Fibroblast of villous mesenchyme (primary cell): Measurements from ENCODE around the gene C22orf15. TPM values are rescaled to one million over a fixed set of nuclear protein-coding genes. Genes with fewer than 3 reads are reported as not detected.

Source experiments
- DNase-seq: peaks from one replicate; pipeline ENCODE4 v3.0.0-alpha.2; 2010; ENCODE audit warnings: low read depth
- H3K4me3 ChIP-seq: 2 replicates; pipeline ENCODE4 v1.5.1; 2011; ENCODE audit warnings: low read depth, mild to moderate bottlenecking, low read length
- CTCF ChIP-seq: IDR thresholded peaks from 2 replicates; pipeline ENCODE4 v1.5.1; 2012; ENCODE audit warnings: low read depth, mild to moderate bottlenecking, low read length; ENCODE audit not compliant: insufficient read depth
- total RNA-seq: library from RNA; depleted of rRNA; stranded (reverse); fragments of >200 nt; gene quantifications from 2 replicates; pipeline ENCODE4 v1.2.3, GENCODE V29; 2012

C22orf15 gene
- total RNA-seq, 1 donor = 0.43 TPM

DNA sequence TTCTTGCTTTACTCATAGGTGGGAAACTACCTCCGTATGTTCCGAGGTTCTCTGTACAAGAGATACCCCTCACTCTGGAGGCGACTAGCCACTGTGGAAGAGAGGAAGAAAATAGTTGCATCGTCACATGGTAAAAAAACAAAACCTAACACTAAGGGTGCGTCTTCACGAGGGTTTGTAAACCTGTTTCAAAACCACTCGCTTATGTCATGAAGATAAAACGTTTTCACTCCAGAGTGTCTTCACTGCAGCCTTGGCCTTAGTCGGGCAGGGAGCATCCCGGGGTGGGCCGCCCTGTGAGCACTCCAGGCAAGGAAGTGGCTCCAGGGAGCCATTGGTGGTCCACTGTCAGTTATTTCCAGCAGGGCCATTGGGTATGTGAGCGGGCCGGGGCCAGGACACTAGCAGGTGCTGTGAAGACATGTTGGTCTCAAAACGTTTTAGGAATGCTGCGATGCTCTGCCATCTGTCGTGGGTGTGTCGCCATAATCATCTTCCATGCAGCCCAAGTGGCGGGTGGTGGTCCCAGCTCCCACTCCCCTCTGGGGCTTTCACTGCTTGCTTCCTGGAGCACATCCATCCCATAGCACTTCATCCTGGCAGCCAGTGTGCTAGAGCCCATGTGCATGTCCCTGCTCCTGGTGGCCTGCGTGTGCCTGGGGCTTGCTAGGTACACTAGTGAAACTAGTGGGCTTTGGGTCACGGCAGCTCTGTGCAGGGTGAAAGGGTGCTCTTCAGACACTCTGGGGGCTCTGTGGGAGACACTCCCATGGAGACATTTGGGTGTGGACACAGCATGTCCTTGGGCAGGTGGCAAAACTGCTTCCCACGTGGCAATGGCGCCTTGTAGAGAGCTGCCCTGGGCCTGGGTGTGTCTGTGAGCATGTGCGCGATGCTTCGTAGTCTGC, 29.2 kb downstream of the C22orf15 start:
- no peak for TF ChIP-seq CTCF
- peak; percentile 83 for DNase-seq
- no peak overlapping the region for H3K4me3 ChIP-seq

- no peak for TF ChIP-seq CTCF
These were observed 30.5 kb downstream of the C22orf15 start for GRCh38 chr22:23793326-23793725.

DNA sequence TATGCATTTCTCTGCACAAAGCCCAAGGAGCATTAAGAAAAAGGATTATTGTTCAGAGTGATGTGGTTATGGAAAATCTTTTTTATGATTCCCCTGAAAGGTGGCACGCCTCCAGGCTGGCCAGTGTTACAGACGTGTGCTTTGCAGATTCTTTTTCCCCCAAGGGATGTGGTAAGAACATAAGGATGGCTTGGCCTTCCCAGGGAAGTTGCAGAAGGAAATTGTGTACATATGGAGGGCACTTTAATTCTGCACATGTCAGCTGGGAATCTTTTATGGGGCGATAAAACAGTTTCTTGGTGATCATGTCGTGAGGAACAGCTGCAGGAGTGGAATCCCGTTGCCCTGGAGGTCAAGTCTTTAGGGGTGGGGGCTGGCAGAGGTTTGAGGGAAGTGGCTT, 33.7 kb downstream of the C22orf15 start:
- no peak overlapping the region for H3K4me3 ChIP-seq
- peak; percentile 96 for DNase-seq
- no peak for TF ChIP-seq CTCF

More at GRCh38 chr22:23793326-23793725, 30.5 kb downstream of the C22orf15 start:
- H3K4me3 ChIP-seq = no peak overlapping the region
- DNase-seq = no peak

GRCh38 chr22:23800297-23801237, 37.8 kb downstream of the C22orf15 start:
- H3K4me3 ChIP-seq = no peak overlapping the region
- no peak for TF ChIP-seq CTCF
- no peak for DNase-seq

DNA sequence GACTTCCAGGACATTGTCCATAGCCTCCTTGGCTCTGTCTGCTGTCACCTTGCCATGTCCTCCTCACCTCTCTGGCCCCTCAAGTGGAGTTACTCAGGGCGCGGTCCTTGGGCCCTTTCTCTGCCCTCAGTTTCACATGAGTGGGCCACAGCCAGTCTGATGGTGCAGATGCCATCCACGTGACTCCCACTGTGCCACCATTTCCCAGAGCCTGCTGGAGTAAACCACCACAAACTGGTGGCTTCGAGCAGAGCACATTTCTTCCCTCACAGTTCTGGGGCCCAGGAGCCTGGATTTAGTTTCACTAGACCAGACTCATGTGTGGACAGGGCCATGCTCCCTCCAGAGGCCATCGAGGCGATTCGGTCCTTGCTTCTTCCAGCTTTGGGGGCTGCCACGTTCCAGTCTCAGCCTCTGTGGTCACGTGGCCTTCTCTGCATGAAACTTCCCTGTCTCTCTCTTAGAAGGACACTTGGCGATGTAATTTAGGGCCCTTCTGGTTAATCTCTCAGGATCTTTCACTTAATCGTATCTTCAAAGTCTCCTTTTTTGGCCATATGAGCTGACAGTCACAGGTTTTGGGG, 38.5 kb downstream of the C22orf15 start:
- TF ChIP-seq CTCF = no peak
- H3K4me3 ChIP-seq = no peak overlapping the region
- no peak for DNase-seq

DNA sequence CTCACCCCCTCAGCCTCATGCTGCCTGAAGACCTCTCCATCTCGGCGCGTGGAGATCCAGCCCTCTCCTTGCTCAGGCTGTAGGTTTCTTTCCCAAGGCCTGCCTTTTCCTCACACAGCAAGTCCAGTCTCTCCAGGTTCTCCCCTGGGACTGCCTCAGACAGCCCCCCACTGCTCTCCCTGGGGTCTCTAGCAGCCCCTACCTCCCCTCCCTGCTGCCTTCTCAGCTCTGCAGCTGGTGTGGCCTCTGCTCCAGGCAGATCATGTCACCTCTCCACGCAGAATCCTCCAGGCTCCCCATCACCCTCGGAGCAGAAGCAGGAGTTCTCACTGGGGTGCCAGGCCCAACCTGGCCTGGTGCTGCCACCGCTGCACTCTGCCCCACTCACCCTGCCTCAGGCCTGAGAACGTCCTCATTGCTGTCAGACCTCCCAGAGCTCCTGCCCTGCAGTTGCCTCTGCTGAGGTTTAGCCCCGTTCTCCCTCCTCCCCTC, 39.1 kb downstream of the C22orf15 start:
- TF ChIP-seq CTCF = no peak
- no peak overlapping the region for H3K4me3 ChIP-seq
- no peak for DNase-seq
